ENCODE results near the gene ZBTB46.

Gene ZBTB46

DNA sequence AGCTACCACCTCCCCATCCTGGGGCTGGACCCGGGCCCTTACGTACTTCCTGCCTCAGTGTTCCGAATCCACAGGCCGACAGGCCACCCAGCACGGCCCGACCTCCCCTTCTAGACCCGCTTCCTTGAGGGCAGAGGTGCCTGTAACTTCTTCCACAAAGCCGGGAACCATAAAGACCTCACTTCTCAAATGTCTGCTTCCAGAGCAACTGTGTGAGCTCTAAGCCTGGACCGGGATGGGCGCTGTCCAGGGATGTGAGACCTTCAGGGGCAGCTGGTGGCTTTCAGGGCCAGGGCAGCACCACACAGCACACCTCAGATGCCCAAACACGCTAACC lies 82.2 kb downstream of the ZBTB46 start:
- no peaks in the 10 kb centered on the region for H3K27me3 ChIP-seq (ENCODE audit: control insufficient read depth, insufficient read depth, low read length)
- H3K9me3 ChIP-seq (ENCODE audit: control insufficient read depth, insufficient read depth, low read length): no peaks in the 10 kb centered on the region
- H3K9ac ChIP-seq (ENCODE audit: low read depth, low read length): no peak overlapping the region
- H3K4me1 ChIP-seq (ENCODE audit: control insufficient read depth, insufficient read depth, low read length): peaks cover 3% of the 10 kb centered on the region; the same call in 1 of the 2 replicates
- peaks cover 3% of the 10 kb centered on the region; the same call in 1 of the 2 replicates for H3K36me3 ChIP-seq (ENCODE audit: control insufficient read depth, insufficient read depth, low read length)
- H3K27ac ChIP-seq (ENCODE audit: low read depth, low read length): no peak overlapping the region
- H3K4me3 ChIP-seq (ENCODE audit: low read depth, low read length): no peak overlapping the region

DNA sequence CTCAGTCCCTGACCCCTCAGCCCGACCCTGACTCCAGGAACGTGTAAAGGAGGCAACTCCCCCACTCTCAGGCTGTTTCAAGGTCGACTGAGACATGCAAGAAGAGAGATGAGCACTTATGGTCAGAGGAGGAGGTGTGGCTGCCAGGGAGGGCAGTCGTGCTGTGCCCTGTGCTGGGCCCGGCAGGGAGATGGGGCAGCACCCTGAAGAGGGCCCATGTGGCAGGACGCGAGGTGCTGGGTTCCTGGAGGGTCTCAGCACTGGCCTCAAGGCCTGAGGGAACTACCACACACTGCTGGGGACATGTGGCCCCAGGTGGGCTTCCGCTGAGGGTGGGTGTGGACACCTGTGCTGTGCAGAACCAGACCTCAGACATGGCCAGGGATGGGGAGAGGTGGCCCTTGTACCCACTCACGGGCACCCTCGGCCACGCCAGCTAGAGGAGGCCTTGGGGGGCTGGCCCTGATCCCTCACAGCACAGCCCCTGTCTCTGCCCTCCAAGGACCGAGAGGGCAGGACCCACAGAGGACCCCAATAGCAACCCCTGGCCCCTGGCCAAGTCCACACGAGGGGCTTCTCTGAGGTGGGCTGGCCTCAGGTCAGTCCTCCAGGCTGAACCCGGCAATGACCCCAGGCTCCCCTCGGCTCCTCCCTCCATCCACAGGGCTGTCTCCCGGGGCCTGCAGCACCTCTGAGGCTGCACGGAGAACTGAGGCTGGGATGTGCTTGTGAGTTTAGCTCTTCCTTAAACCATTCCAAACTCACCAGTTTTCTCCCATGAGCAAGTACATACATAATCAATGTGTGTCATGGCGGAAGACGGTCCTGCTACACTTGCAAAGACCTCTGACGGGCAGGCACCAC lies 82.8 kb downstream of the ZBTB46 start:
- H3K9ac ChIP-seq (ENCODE audit: low read depth, low read length): no peak overlapping the region
- peaks cover 9% of the 10 kb centered on the region for H3K36me3 ChIP-seq (ENCODE audit: control insufficient read depth, insufficient read depth, low read length)
- H3K4me1 ChIP-seq (ENCODE audit: control insufficient read depth, insufficient read depth, low read length): peaks cover 3% of the 10 kb centered on the region; the same call in 1 of the 2 replicates
- H3K27ac ChIP-seq (ENCODE audit: low read depth, low read length): no peak overlapping the region
- no peaks in the 10 kb centered on the region for H3K27me3 ChIP-seq (ENCODE audit: control insufficient read depth, insufficient read depth, low read length)
- no peak overlapping the region for H3K4me3 ChIP-seq (ENCODE audit: low read depth, low read length)
- H3K9me3 ChIP-seq (ENCODE audit: control insufficient read depth, insufficient read depth, low read length): no peaks in the 10 kb centered on the region

DNA sequence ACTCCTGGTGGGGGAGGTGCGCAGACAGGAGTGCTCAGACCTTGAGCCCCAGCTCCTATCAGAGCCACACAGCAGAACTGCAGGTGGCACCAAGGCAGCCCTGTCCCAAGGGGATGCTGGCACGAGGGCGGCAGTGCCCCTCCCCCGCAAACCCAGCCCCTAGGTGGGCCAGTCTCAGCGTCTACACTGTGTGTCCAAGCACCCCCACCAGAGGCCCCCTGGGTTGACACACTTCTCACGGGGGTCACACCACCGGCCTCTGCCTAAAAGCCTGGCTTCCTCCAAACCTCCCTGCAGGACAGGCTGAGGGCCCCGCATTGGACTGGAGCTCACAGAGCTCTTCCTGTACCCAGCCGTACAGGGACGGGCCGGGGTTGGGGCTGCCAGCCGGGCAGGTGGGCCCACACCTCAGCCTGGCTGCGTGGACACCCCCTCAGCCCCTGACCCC lies 83.4 kb downstream of the ZBTB46 start:
- H3K27ac ChIP-seq (ENCODE audit: low read depth, low read length): no peak overlapping the region
- no peak overlapping the region for H3K4me3 ChIP-seq (ENCODE audit: low read depth, low read length)
- H3K36me3 ChIP-seq (ENCODE audit: control insufficient read depth, insufficient read depth, low read length): peaks cover 13% of the 10 kb centered on the region
- H3K9me3 ChIP-seq (ENCODE audit: control insufficient read depth, insufficient read depth, low read length): no peaks in the 10 kb centered on the region
- H3K9ac ChIP-seq (ENCODE audit: low read depth, low read length): no peak overlapping the region
- H3K4me1 ChIP-seq (ENCODE audit: control insufficient read depth, insufficient read depth, low read length): peaks cover 3% of the 10 kb centered on the region; the same call in 1 of the 2 replicates
- H3K27me3 ChIP-seq (ENCODE audit: control insufficient read depth, insufficient read depth, low read length): no peaks in the 10 kb centered on the region

DNA sequence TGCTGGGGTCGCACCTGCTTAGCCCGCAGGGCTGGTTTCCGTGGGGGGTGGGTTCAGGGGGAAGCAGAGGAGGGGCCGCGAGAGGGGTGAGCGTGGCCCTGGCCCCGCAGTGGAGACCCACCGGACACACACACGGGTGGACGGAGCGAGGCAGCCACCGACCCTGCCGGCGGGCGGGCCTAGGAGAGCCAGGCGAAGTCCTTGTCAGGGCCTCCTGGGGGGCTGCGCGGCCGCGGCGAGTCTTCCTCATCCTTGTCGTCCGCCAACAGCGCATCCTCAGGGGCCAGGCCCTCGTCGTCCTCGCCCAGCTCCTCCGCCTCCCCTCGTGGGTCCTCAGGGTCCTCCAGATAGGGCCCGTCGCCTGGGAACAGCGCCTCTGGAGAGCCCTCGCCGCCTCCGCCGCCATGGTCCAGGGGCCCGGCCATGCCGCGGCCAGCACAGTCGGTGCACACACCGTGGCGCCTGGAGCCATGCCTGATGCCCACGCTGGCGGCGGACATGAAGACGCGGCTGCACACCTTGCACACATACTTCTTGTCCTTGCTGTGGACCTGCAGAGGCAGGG lies 84.2 kb downstream of the ZBTB46 start:
- peaks cover 20% of the 10 kb centered on the region for H3K36me3 ChIP-seq (ENCODE audit: control insufficient read depth, insufficient read depth, low read length)
- no peak overlapping the region for H3K9ac ChIP-seq (ENCODE audit: low read depth, low read length)

DNA sequence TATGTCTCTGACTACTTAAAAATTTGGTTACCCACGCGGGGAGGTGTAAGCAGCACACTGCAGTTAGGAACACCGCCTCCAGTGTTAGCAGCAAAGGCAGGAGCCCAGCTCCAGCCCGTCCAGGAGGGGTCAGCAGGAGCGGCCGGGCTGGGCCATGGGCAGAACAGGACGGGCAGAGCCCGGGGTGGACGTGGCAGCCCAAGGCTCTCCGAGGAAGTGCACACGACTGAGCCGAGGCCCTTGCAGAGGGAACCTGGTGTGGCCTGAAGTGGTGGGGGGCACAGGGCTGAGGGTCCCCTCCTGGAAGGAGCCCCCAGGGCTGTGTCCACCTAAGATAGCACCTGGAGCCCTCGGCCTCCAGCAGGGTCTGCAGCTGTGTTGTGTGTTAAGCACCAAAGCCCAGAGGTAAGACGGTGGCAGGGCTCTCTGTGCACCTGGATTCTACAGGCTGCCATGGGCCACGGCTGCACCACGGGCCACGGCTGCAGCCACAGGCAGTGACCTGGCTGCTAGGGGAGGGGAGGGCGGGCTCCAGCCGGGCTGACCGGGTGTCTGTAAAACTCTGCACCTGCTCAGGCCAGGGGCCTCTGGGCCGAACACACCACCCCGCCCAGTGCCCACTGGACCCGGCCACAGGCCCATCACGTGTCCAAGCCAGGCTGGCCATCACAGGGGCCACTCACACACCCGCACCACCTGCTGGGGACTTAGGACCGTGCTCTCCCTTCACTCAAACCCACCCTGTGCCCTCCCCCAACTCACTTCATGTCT lies 84.9 kb downstream of the ZBTB46 start:
- Histone ChIP-seq H3K9ac (ENCODE audit: low read depth, low read length) (no peak overlapping the region), H3K4me1 (ENCODE audit: control insufficient read depth, insufficient read depth, low read length) (peaks cover 5% of the 10 kb centered on the region; the same call in 1 of the 2 replicates), H3K27me3 (ENCODE audit: control insufficient read depth, insufficient read depth, low read length) (no peaks in the 10 kb centered on the region), H3K9me3 (ENCODE audit: control insufficient read depth, insufficient read depth, low read length) (no peaks in the 10 kb centered on the region), H3K4me3 (ENCODE audit: low read depth, low read length) (no peak overlapping the region), H3K27ac (ENCODE audit: low read depth, low read length) (peak overlapping the region; percentile 22), H3K36me3 (ENCODE audit: control insufficient read depth, insufficient read depth, low read length) (peaks cover 23% of the 10 kb centered on the region)

More for the DNA sequence above, 84.2 kb downstream of the ZBTB46 start:
- H3K4me1 ChIP-seq (ENCODE audit: control insufficient read depth, insufficient read depth, low read length): peaks cover 3% of the 10 kb centered on the region; the same call in 1 of the 2 replicates
- no peaks in the 10 kb centered on the region for H3K27me3 ChIP-seq (ENCODE audit: control insufficient read depth, insufficient read depth, low read length)
- no peak overlapping the region for H3K27ac ChIP-seq (ENCODE audit: low read depth, low read length)
- no peak overlapping the region for H3K4me3 ChIP-seq (ENCODE audit: low read depth, low read length)
- H3K9me3 ChIP-seq (ENCODE audit: control insufficient read depth, insufficient read depth, low read length): no peaks in the 10 kb centered on the region

DNA sequence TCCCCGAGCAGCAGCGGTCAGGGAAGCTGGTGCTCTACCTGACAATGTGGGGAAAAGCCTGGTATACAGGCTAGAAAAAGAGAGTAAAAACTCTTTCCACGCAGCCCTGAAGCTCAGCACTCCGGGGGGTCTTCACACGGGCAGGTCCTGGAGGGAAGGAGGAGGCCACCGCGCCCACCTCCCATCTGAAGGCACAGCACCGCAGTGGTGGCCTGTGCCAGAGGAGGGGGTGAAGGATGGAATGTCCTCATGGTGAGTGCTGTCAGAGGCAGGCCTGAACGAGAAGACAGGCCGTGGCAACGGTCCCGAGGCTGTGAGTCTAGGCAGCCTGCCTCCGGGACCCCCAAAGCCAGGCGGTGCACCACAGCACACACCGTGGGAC lies 85.6 kb downstream of the ZBTB46 start:
- Histone ChIP-seq H3K4me3 (ENCODE audit: low read depth, low read length) (no peak overlapping the region), H3K9ac (ENCODE audit: low read depth, low read length) (no peak overlapping the region), H3K27ac (ENCODE audit: low read depth, low read length) (peak overlapping the region; percentile 22), H3K27me3 (ENCODE audit: control insufficient read depth, insufficient read depth, low read length) (no peaks in the 10 kb centered on the region), H3K9me3 (ENCODE audit: control insufficient read depth, insufficient read depth, low read length) (no peaks in the 10 kb centered on the region), H3K36me3 (ENCODE audit: control insufficient read depth, insufficient read depth, low read length) (peaks cover 23% of the 10 kb centered on the region), H3K4me1 (ENCODE audit: control insufficient read depth, insufficient read depth, low read length) (peaks cover 7% of the 10 kb centered on the region; the same call in 1 of the 2 replicates)

DNA sequence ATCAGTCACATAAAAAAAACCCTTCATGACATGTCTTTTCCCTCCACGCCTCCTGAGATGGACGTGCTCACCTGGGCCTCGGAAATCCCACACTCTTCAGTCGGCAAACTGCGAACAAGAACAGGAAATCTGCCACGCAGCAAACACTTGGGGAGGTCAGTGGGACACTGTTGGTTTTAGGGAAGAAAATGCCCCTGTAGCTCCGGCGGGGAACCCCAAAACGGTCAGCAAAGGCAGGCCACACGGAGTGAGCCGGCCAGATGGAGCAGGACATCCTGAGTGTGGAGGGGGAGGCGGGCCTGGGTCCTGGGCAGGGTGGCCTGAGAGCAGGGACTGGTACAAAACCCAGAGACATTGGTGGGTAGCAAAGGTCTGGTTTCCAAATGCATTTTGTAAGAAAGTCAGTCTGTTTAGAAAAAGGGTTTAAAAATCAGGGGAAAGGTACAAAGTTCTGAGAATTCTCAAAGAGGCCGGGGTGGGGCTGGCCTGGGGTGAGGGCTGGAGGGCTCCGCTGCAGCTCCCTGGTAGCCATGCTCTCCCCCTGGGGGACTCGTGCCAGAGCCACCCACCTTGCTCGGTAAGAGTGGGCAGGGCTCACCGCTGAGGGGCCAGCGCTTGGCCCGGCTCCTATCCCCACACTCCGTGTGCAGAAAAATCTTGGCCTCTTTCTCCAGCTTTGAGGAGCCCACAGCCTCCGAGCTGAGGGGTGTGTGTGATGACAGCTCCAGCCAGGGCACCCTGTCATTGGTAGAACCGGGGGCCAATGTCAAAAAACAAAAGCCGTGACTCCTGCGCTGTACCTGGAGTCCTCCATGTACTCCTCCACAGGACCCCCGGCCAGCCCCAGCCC lies 86.3 kb downstream of the ZBTB46 start:
- Histone ChIP-seq H3K27ac (ENCODE audit: low read depth, low read length) (no peak overlapping the region), H3K36me3 (ENCODE audit: control insufficient read depth, insufficient read depth, low read length) (peaks cover 23% of the 10 kb centered on the region), H3K9me3 (ENCODE audit: control insufficient read depth, insufficient read depth, low read length) (no peaks in the 10 kb centered on the region), H3K9ac (ENCODE audit: low read depth, low read length) (no peak overlapping the region), H3K4me3 (ENCODE audit: low read depth, low read length) (no peak overlapping the region), H3K27me3 (ENCODE audit: control insufficient read depth, insufficient read depth, low read length) (no peaks in the 10 kb centered on the region), H3K4me1 (ENCODE audit: control insufficient read depth, insufficient read depth, low read length) (peaks cover 7% of the 10 kb centered on the region; the same call in 1 of the 2 replicates)

DNA sequence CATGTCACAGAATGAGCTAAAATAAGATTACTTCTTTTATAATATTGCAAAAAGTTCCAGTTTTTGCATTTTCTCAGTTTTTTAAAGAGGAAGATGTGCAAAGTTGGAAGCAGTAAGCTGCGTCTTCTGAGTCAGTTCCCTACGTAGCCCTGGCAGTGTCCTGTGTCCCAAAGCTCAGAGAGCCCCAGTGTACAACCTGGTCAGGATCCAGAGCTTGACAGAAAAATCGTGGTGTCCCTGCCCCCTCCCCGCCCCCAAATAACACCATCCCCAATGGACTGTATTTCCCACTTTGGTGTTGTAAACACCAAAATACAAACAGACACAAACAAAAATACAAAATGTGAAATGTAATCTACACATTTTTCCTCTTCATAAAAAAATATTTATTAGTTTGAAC lies 86.9 kb downstream of the ZBTB46 start:
- Histone ChIP-seq H3K9ac (ENCODE audit: low read depth, low read length) (no peak overlapping the region), H3K27ac (ENCODE audit: low read depth, low read length) (no peak overlapping the region)

DNA sequence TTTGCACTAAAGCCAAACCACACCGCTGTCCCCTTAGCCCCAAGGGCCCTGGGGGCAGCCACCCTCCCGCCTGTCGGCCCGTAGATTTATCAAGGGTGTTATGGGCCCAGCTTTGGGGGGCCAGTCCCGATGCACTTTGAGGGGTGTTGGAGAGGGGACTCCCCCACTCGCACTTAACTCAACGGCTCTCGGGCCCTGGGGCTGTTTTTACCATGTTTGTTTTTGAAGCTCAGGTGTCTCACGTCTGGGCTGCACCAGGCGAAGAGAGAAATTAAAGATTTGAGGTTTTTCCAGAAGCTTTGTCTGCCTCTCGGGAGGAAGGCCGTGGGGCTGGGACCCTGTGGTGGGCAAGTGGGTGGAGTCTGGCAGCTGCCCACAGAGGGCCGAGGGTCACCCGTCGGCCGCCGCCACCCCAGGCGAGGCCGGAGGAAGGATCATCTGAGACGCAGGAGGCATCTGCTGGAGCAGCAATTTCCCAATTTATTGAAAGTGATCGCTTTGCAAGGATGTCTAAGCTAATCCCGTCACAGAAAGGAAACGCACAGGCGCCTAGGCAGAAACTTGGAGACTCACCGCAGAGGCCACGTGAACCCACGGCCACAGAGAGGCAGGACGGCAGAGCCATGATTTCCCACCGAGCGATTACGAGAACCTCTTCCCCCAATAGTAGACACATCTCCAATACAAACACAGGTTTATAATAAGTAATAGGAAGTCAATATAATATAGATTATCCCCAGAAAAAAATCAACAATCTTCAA lies 87.7 kb downstream of the ZBTB46 start:
- Histone ChIP-seq H3K36me3 (ENCODE audit: control insufficient read depth, insufficient read depth, low read length) (peaks cover 23% of the 10 kb centered on the region), H3K27me3 (ENCODE audit: control insufficient read depth, insufficient read depth, low read length) (no peaks in the 10 kb centered on the region), H3K4me3 (ENCODE audit: low read depth, low read length) (no peak overlapping the region), H3K27ac (ENCODE audit: low read depth, low read length) (no peak overlapping the region), H3K4me1 (ENCODE audit: control insufficient read depth, insufficient read depth, low read length) (peaks cover 10% of the 10 kb centered on the region; the same call in 1 of the 2 replicates), H3K9me3 (ENCODE audit: control insufficient read depth, insufficient read depth, low read length) (no peaks in the 10 kb centered on the region), H3K9ac (ENCODE audit: low read depth, low read length) (no peak overlapping the region)

More for the DNA sequence above, 86.9 kb downstream of the ZBTB46 start:
- Histone ChIP-seq H3K27me3 (ENCODE audit: control insufficient read depth, insufficient read depth, low read length) (no peaks in the 10 kb centered on the region), H3K36me3 (ENCODE audit: control insufficient read depth, insufficient read depth, low read length) (peaks cover 23% of the 10 kb centered on the region), H3K9me3 (ENCODE audit: control insufficient read depth, insufficient read depth, low read length) (no peaks in the 10 kb centered on the region), H3K4me3 (ENCODE audit: low read depth, low read length) (no peak overlapping the region), H3K4me1 (ENCODE audit: control insufficient read depth, insufficient read depth, low read length) (peaks cover 7% of the 10 kb centered on the region; the same call in 1 of the 2 replicates)
